Measurements from ENCODE around the gene TMEM184C.
A peak's percentile ranks its signal among the peaks of the same experiment; 100 is the strongest.

Gene TMEM184C

DNA sequence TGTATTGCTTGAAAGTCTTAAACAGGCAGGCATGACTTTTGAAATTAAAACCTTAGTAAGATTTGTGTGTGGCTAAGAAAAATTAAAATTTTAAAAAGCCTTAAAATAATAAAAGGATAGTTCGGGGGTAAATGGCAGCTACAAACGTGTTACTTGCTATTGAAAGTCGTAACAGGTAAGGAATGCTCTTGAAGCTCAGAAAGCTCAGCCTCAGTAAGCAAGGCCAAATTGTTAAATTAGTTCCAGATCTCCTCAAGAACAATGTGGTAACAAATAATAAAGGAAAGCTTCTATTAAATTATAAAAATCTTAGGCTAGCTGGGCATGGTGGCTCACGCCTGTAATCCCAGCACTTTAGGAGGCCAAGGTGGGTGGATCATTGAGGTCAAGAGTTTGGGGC is 41.3 kb downstream of the TMEM184C start:
- DNase-seq = no peak

DNA sequence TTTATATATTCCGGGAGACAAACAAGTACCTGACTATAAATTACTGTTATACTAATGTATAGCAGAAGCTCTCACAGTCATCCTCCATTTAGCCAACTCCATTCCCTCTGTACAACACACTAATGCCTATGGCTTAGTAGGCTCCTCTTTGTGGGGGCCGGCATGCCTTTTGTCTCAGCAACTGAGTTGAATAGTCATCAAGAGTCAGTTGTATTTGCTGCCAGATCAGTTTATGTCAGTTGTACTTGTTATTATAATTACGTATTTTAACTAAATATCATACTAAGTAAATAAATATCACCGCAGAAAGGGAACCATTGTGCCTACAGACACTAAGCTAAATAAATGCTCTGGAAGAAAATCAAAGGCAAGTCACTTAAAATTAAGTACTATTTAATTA is 56.9 kb downstream of the TMEM184C start:
- DNase-seq = no peak

DNA sequence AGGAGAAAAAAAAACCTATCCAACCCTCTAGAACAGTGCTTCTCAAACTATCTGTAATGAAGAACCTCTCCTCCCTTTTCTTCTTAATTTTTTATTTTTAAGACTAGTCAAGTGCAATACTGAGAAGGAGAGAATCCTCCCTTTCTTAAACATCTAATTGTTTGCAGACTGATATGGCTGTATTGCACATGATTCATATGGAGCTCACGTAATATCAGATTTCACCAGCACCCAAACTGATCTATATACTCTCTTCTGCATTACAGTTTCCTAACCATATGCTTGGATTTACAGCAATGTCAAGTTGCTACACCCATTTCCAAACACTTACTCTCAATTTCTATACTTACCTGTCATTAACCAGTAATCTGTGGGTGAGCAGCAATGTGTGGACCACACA is 57.3 kb downstream of the TMEM184C start:
- no peak for DNase-seq

DNA sequence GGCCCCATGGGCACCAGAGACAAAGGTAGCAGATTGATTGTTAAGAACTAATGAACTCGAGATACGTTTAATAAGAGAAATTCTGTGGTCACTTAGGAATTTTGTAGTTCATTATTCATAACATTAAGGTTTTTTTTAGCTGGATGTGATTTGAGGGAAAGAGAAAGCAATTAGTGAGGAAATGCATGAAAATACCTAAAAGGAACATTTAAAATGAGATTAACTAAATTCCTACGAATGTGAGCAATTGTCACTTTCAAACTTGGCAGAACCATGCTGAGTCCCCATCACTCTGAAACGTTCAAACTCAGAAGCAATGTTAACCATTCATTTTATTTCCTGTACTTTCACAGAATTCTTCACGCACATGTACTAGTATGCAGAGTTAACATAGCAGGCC is 60.9 kb downstream of the TMEM184C start:
- DNase-seq = no peak

DNA sequence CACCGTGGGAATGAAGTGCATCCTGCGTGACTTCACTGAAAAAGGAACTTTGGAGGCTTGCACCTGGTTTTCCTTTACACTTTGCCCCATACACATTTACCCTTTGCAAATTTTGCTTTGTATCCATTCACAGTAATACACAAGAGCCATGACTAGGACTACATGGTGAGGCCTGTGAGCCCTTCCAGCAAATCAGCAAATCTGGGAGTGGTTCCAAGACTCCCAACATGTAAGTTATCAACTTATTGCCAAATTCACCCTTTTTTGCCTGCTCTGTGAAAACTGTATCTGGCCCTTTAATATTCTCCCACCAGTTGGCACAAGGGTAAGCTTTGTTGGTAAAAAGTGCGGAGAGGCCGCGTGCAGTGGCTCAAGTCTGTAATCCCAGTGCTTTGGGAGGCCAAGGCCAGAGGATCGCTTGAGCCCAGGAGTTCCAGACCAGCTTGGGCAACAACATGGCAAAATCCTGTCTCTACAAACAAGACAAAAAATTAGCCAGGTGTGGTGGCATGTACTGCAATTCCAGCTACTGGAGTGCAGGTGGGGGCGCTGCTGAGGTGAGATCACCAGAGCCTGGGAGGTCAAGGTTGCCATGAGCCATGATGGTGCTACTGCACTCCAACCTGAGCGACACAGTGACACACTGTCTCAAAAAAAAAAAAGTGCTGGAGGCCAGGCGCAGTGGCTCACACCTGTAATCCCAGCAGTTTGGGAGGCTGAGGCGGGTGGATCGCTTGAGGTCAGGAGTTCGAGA is 61.8 kb downstream of the TMEM184C start:
- no peak for DNase-seq

DNA sequence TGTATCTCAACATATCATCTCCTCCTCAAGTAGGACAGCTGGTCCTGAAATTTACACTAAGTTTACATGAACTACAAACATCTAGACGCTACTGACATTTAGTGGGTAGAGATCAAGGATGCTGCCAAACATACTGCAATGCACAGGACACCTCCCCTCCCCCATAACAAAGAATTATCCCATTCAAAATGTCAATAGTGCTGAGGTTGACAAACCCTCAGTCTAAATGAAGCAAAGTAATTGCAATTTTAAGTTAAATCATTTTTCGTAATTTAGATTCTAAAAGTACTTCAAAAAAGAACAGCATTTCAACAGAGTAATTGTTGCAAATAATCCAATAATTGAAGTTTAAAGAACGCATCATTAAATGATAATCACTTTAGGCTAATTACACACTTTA is 65.6 kb downstream of the TMEM184C start:
- no peak for DNase-seq

DNA sequence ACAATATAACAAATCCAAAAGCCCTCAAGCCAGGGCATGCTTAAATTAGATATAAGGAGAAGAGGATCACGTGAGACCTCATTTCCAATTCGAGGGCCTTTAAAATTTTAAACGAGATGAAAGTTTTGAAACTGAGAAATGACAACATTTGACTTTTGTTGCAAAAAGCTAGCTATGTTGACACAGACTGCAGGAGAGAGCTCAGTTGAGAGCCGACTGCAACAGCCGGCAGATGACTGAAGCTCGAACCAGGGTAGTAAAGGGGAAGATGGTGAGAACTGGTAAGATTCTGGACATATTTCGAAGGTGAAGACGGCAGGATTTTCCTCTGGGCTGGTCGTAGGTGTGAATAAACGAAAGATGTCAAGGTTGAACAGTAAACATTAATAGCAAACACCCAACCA is 66.0 kb downstream of the TMEM184C start:
- no peak for DNase-seq

DNA sequence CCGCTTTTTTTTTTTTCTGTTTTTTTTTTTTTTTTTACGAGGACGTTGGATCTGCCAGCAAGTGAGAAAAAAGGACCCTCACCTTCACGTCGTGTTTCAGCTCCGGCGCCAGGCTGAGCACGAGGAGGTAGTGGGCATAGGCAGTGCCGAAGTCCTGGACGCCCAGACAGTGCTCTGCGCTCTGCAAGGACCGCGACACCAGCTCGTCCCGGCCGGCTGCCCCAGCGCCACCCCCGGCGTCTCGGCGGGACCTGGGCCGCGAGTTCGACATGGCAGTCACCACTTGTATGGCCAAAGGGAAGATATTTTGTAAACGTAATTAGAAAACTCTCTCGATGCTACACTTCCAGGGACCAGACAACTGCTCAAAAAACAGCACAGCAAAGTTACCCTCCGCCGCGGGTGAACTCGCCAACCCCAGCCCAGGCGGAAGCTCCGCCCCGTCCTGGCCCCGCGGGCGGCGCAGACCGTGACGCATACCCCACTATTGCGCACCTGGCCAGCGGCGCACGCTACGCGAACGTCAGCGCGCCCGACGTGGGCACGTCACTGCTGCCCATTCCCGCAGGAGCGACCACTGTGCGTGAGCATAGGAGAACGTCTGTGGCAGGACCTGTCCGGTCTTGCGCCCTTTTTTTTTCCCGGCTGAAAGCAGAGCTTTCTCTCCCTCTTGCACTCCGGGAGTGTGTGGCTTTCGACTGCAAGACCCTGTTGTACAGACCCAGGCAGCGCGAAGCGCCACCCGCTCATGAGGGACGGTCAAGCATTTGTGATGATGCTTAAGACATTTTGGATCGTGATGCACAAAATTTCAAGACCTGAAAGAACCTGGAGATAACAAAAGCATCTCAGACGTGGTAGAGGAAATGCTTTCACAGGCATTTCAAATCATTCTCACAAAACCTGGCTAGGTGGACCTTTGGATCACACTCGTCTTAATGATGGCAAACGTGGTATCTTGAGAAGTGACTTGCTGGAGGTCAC is 66.8 kb downstream of the TMEM184C start, which contains the start of gene PRMT9:
Gene PRMT9 (minus strand): TSS at position 447 of the 984 bp plus-strand sequence. CDS start 176 bp downstream, at position 271.
- peak; percentile 86 for DNase-seq

DNA sequence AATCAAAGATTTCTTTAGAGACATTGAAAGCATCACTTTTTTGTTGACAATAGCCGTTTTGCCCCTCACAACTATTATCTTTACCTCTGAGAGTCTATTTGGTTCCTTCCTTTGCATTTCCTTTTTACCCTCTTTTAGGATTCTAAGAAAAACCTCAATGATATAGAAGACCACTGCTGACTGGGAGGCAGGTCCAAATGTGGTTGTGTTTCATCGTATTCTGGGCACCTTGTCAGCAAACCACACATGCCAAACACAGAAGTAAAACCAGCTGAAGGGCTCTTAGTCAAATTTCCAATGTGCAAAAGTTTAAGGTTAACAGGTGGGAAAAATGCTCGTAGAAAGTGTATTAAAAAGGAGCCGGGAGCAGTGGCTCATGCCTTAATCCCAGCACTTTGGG is 71.9 kb downstream of the TMEM184C start:
- no peak for DNase-seq

DNA sequence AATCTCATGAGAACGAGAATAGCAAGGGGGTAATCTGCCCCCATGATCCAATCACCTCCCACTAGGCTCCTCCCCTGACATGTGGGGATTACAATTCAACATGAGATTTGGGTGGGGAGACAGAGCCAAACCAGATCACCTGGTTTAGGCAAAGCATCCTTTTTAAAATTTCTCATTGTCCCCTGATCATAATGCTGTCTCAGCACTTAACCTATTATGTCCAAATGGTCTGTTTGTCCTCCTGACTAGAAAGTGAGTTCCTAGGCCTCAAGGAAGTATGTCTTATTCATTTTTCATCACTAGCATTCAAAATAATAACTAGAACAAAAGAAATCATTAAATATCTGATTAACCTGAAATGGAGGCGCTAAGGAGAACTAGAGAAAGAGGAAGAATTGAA is 74.6 kb downstream of the TMEM184C start:
- no peak for DNase-seq

DNA sequence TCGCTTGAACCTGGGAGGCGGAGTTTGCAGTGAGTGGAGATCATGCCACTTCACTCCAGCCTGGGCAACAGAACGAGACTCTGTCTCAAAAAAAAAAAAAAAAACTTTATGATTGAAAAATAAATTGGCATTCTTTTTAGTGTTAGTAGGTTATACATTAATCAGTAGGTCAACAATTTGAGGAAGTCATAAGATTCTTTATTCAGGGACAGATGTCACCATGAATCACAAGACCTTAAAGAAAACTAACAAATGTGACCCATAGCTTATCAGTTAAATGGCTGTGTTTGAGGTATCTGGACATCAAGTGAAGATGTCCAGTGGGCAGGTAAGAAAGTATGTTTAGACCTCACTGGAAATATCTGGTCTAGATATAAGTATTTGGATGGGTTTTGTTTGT is 76.0 kb downstream of the TMEM184C start:
- no peak for DNase-seq

DNA sequence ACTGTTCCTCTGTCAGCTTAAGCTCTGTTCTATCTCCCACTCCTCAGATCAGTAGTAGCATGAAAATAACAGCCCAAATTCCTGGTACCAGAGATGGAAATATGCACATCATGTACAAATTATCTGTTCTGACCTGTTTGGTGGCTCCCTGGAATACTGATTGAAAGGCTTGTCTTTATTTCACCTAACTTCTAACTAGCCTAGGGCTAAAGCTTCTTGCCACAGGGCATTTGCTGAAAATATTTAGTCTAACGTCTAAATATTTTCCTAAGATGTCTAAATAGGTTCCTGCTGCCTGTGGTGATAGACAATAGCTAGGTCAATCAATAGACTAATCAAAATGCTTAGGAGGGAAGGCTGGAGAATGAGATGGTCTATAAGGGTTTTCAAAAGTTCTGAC is 79.7 kb downstream of the TMEM184C start:
- no peak for DNase-seq

DNA sequence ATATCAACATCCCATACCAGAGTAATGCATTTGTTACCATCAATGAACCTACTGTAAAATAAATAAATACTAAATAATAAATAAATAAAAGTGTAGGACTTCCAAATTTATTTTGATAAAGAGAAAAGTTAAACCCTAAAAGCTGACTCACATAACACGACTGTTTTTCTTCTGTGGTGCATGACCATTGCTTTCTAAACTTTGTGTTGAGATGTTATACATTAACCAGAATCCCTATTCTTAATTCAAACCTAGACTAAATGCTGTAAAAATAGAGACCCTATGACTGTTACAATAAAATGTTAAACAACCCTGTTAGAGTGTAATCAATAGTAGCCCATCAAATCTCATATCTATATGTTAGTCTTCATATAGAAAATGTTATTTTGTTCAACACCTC is 87.6 kb downstream of the TMEM184C start:
- no peak for DNase-seq

DNA sequence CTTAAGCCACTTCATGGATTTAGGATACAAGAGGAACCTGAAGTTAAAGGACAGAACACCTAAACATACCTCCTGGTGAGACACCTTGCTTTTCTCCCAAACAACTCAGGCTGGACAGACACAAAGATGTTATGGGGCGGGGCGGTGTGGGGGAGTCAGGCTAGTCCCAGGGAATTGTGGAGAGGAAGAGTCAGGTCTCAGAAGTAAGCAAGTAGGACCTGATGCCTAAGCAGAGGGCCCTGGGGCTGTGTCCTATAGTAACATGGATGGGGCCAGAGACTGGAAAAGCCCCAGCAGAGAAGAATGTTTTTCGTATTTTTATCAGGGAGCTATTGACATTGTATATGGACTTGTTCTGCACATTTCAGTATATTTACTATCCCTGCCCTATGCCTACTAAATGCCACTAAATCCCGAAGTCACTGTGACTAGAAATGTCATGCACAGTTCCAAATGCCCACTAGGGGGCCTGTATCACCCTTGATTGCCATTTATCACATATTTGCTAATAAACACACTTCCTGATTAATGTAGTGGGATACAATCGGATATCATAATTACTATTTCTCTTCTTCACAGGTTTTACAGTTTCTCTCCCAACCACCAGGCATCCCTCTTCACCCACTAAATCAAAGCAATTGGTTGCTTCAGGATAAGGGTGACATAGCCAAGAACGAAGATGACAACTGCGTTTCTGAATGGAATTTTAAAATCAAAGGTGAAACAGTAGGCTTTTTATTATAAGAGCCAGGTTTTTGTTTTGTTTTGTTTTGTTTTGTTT is 90.9 kb downstream of the TMEM184C start:
- DNase-seq = no peak

DNA sequence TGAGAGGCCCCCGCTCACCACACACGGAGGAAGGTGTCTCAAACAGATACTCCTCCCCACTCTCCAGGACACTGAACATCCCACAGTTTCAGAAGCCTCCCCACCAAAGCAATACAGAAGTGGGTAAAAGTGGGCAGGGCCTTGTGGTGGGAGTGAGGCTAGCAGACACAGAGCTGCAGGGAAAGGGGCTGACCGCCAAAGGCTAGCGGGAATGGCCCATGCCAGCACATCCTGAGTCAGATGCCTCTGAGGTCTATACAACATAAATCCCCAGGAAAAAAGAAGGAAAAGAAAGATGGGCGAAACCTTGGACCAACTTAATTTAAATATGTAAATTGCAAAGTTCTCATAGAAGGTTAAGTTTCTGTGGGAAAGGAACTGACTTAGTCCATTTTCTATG is 92.8 kb downstream of the TMEM184C start:
- DNase-seq = peak; percentile 83

DNA sequence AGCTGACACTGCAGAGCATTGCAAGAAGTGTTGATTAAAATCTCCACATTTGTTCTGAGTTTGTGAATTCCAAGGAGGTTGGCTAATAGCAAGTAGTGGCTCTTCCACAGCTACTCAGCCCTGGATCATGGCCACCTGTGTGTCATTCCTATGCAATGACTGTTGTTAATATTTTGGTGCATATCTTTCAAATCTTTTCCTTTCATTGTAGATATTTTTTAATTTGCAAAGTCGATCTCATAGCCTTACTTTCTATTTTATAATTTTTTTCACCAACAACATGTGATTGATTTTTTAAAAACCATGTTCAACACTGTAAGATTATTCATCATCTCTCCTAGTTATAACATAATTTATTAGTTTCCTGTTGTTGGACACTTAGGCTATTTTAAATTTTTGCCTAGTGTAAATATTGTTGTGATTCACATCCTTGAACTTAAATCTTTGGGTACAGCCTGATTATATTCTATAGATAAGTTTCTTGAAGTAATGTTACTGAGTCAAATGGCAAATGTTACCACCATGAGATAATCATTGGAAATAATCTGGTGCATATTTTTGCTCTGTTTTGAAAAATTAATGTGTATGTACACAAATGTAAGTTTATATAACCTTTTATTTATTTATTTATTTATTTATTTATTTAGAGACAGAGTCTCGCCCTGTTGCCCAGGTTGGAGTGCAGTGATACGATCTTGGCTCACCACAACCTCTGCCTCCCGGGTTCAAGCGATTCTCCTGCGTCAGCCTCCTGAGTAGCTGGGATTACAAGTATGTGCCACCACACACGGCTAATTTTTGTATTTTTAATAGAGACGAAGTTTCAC is 97.6 kb downstream of the TMEM184C start:
- peak; percentile 79 for DNase-seq

DNA sequence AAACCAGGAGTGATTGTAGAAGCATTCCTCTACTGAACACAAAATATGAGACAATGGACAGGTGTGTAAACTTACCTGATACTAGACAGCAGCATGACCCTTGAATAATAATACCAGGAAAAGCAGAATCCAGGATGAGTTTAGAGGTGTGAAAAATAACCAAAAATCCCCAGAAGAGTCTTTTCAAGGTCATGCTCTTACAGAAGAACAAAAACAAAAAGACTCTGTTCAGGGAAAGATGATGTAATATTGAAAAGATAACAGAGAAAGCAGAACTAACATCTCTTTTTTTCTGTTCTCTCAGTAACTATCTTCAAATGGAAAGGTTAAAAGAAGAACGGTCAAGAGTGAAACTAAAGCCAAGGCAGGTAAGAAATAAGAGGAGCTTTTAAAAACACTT is 100.7 kb downstream of the TMEM184C start:
- no peak for DNase-seq

All from NCI-H226 (cell line).